Activated CD4-positive, alpha-beta T cell treated with anti-CD3 and anti-CD28 coated beads, Interleukin-2, amount 50 U/mL, for 1 hour (primary cell): Measurements from ENCODE around the gene UBE2J1.
A peak's percentile ranks its signal among the peaks of the same experiment; 100 is the strongest.

Experiments used
- DNase-seq: peaks from one replicate; pipeline ENCODE4 v3.0.0-alpha.2; 2020

UBE2J1 gene

GRCh38 chr6:89286516-89286915, 66.0 kb downstream of the UBE2J1 start:
- no peak for DNase-seq

- DNase-seq, result no peak
Observed at GRCh38 chr6:89284963-89285735, 67.4 kb downstream of the UBE2J1 start.

GRCh38 chr6:89284081-89284480, 68.4 kb downstream of the UBE2J1 start:
- no peak for DNase-seq

- no peak for DNase-seq
Observed at GRCh38 chr6:89282749-89283148, 69.8 kb downstream of the UBE2J1 start.

GRCh38 chr6:89281779-89282246, 70.7 kb downstream of the UBE2J1 start:
- DNase-seq, result peak; percentile 32

- no peak for DNase-seq
Observed at GRCh38 chr6:89278956-89279355, 73.6 kb downstream of the UBE2J1 start.
